Transverse colon (tissue), 4 donors: Measurements from ENCODE around the gene RNF44. TPM values are rescaled to one million over a fixed set of nuclear protein-coding genes. Genes with fewer than 3 reads are reported as not detected.

ENCODE experiments used
- DNase-seq: peaks from one replicate; pipeline ENCODE4 v3.0.0-alpha.2; 2019
- H3K27ac ChIP-seq, 4 donors: fragments of 200-600 bp; sonication (generic); 2 replicates each; pipeline ENCODE4 v1.5.1; 2016 to 2018; ENCODE audit warnings: inconsistent platforms in 4 of 4
- H3K27me3 ChIP-seq: fragments of 200-600 bp; sonication (generic); 2 replicates; pipeline ENCODE4 v1.5.1; 2017; ENCODE audit warnings: inconsistent platforms
- H3K36me3 ChIP-seq, 4 donors: fragments of 200-600 bp; sonication (generic); 2 replicates each; pipeline ENCODE4 v1.5.1; 2017 to 2019; ENCODE audit warnings: inconsistent platforms in 4 of 4
- H3K4me1 ChIP-seq, 4 donors: fragments of 200-600 bp; sonication (generic); 2 replicates each; pipeline ENCODE4 v1.5.1; 2017 to 2020; ENCODE audit warnings: inconsistent platforms in 4 of 4
- H3K4me3 ChIP-seq, 4 donors: fragments of 200-600 bp; sonication (generic); 1 replicate in 1 of 4; 2 replicates in 3 of 4; pipeline versions ENCODE4 v1.5.1 to v1.6.1; 2017 to 2019; ENCODE audit warnings: inconsistent platforms in 4 of 4
- H3K9me3 ChIP-seq, 2 donors: fragments of 200-600 bp; sonication (generic); 2 replicates each; pipeline ENCODE4 v1.5.1; 2017 to 2019; ENCODE audit warnings: inconsistent platforms in 2 of 2
- EP300 ChIP-seq: sonication (generic); formaldehyde crosslinking; IDR thresholded peaks from one replicate; pipeline ENCODE4 v1.6.1; 2017; ENCODE audit warnings: antibody characterized with exemption, low read depth
- POLR2A ChIP-seq: fragments of 450-650 bp; IDR thresholded peaks from one replicate; pipeline ENCODE4 v1.6.1; 2016; ENCODE audit warnings: antibody characterized with exemption, mild to moderate bottlenecking, moderate library complexity
- POLR2AphosphoS5 ChIP-seq, 3 donors: sonication (generic); formaldehyde crosslinking; IDR thresholded peaks; one replicate each; pipeline ENCODE4 v1.6.1; 2016; ENCODE audit warnings: antibody characterized with exemption in 3 of 3
- WGBS, 2 donors: methylation state at CpG; one replicate each; pipeline ENCODE4 v1.1.5; 2018; ENCODE audit warnings: low coverage in 1 of 2; 5-methylcytosine and 5-hydroxymethylcytosine counted together
- in situ Hi-C, 4 donors: fragments of 200-750 bp; cut with MboI; loops; one replicate each; pipeline versions ENCODE4 v1.15.0 to v1.15.1; 2017; ENCODE audit warnings: low sequenced_read_pairs in 3 of 4, low pct_ligation_motif_present in 1 of 4, low pct_unique_long_range_greater_than_20kb in 1 of 4
- intact Hi-C: fragments of 100-400 bp; cut with DNase I; formaldehyde crosslinking; loops from one replicate; pipeline ENCODE4 v1.15.1; 2023; ENCODE audit warnings: low total_unique reads
- total RNA-seq, 4 donors: library from RNA; depleted of rRNA; stranded (reverse); fragments of >200 nt; gene quantifications; one replicate each; pipeline ENCODE4 v1.1.0, GENCODE V29; 2016
- TF ChIP-seq, protein P1 (sequence below), 5 experiments: fragments of 200-600 bp in 3 of 5; fragments of 450-650 bp in 2 of 5; sonication (generic) in 3 of 5; IDR thresholded peaks; 1 replicate in 2 of 5; 2 replicates in 3 of 5; pipeline ENCODE4 v1.5.1; 2016 to 2017; ENCODE audit warnings: antibody characterized with exemption in 5 of 5, inconsistent platforms in 3 of 5, mild to moderate bottlenecking in 2 of 5, moderate library complexity in 1 of 5

RNF44 gene
- total RNA-seq, 4 donors from 2014 or later, result 43.8 to 65.6 (median 54.8) TPM

DNA sequence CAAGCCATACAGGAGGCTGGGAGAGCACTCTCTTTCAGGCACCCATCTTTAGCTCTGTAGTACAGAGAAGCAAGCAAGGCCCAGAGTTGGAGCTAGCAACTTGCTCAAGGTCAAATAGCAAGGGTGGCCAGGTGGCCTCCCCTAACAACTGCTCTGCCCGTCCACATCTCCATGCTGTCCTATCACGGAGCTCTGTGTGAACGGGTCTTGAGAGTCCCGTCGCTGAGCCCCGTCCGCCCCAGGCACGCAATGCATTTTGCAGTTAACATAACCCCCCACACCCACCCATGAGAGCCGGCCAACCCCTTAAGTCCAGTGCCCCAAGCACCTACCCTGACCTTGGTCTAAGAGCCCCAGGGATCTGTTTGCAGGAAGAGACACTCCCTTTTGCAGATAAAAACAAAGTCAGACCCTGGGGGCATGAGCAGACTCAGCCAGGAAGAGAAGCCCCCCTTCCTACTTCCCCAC is 1.5 kb downstream of the RNF44 start:
- intact Hi-C loops, result no loop called here

GRCh38 chr5:176535101-176535663 is 2.0 kb downstream of the RNF44 start:
- Histone ChIP-seq H3K36me3 (peaks cover 0 to 6% (median 0%) of the 10 kb centered on the region in 4 donors), H3K4me1 (peaks cover 34 to 60% (median 42%) of the 10 kb centered on the region in 4 donors), H3K9me3 (no peaks in the 10 kb centered on the region), H3K27ac (peak overlapping the region; percentile 89 to 99 (median 98)), H3K27me3 (no peaks in the 10 kb centered on the region), H3K4me3 (peak overlapping the region; percentile 45 to 93 (median 90))
- TF ChIP-seq POLR2A (peak; percentile 93), POLR2AphosphoS5 (IDR thresholded peaks at IDR 0.05) (peak; percentile 69 to 96 (median 86)), EP300 (no peak)
- TF ChIP-seq, protein P1, sequence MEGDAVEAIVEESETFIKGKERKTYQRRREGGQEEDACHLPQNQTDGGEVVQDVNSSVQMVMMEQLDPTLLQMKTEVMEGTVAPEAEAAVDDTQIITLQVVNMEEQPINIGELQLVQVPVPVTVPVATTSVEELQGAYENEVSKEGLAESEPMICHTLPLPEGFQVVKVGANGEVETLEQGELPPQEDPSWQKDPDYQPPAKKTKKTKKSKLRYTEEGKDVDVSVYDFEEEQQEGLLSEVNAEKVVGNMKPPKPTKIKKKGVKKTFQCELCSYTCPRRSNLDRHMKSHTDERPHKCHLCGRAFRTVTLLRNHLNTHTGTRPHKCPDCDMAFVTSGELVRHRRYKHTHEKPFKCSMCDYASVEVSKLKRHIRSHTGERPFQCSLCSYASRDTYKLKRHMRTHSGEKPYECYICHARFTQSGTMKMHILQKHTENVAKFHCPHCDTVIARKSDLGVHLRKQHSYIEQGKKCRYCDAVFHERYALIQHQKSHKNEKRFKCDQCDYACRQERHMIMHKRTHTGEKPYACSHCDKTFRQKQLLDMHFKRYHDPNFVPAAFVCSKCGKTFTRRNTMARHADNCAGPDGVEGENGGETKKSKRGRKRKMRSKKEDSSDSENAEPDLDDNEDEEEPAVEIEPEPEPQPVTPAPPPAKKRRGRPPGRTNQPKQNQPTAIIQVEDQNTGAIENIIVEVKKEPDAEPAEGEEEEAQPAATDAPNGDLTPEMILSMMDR (IDR thresholded peaks at IDR 0.05), result no peak
- WGBS, 2 donors, result 23% methylated on average over 11 of the region's 11 CpGs; no CpG with 5 or more reads in 1 of the 2 donors
- peak; percentile 73 for DNase-seq
- intact Hi-C loops (no loop called here), in situ Hi-C loops (loop anchor here in 1 of 4 donors (5.0 kb wide), 1 partner anchor 88 kb away; the partner anchor contains the start of gene FAF2)

More for the DNA sequence above, 1.5 kb downstream of the RNF44 start:
- DNase-seq, result no peak
- Histone ChIP-seq H3K4me1 (peaks cover 34 to 59% (median 42%) of the 10 kb centered on the region in 4 donors), H3K27me3 (no peaks in the 10 kb centered on the region), H3K4me3 (peak overlapping the region; percentile 45 to 93 (median 90)), H3K36me3 (peaks cover 0 to 6% (median 0%) of the 10 kb centered on the region in 4 donors), H3K27ac (peak overlapping the region; percentile 89 to 99 (median 98)), H3K9me3 (no peaks in the 10 kb centered on the region)
- in situ Hi-C loops, result loop anchor here in 1 of 4 donors (5.0 kb wide), 1 partner anchor 88 kb away; the partner anchor contains the start of gene FAF2
- WGBS, 2 donors, result 1% methylated on average over 9 of the region's 9 CpGs; no CpG with 5 or more reads in 1 of the 2 donors
- TF ChIP-seq POLR2AphosphoS5 (IDR thresholded peaks at IDR 0.05) (no peak), EP300 (no peak), POLR2A (no peak)
- TF ChIP-seq, protein P1 (IDR thresholded peaks at IDR 0.05), result no peak

DNA sequence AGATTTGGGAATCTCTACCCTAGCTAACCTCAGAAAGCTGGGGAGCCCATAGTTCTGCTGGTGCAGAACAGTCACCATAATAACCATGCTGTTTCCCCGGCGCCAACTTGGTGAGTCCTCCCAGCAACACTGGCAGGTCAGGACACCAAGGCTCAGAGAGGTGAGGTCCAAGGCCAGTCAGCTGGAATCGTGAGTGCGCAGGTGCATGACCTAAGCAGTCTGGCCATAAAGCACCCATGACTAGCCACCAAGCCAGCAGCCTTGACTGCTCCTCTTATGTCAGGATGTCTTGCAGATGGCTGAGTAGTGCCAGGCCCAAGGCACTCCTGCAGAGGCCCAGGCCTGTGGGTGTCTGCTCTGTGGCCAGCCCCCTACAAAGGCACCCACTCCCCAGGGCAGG is 2.6 kb downstream of the RNF44 start:
- intact Hi-C loops (no loop called here), in situ Hi-C loops (loop anchor here in 1 of 4 donors (5.0 kb wide), 1 partner anchor 87 kb away; the partner anchor contains the start of gene FAF2)
- H3K4me3 ChIP-seq, result peak overlapping the region in 2 of 4 donors; percentile 91 to 93
- H3K27ac ChIP-seq, result peak overlapping the region; percentile 89 to 99 (median 98)
- 41% methylated on average over 4 of the region's 4 CpGs; no CpG with 5 or more reads in 1 of the 2 donors for WGBS, 2 donors
- TF ChIP-seq, protein P1 (IDR thresholded peaks at IDR 0.05), result no peak
- TF ChIP-seq EP300 (no peak), POLR2A (no peak), POLR2AphosphoS5 (IDR thresholded peaks at IDR 0.05) (no peak)
- peaks cover 0 to 8% (median 1%) of the 10 kb centered on the region in 4 donors for H3K36me3 ChIP-seq
- peaks cover 34 to 60% (median 42%) of the 10 kb centered on the region in 4 donors for H3K4me1 ChIP-seq
- DNase-seq, result peak; percentile 56
- no peaks in the 10 kb centered on the region for H3K27me3 ChIP-seq
- H3K9me3 ChIP-seq, result no peaks in the 10 kb centered on the region

- WGBS, 2 donors, result 4 to 15% methylated on average over 4 to 10 of the region's 10 CpGs
- no peaks in the 10 kb centered on the region for H3K9me3 ChIP-seq
- peak; percentile 47 for DNase-seq
- in situ Hi-C loops (no loop called here), intact Hi-C loops (no loop called here)
- peaks cover 34 to 60% (median 42%) of the 10 kb centered on the region in 4 donors for H3K4me1 ChIP-seq
- peak overlapping the region in 2 of 4 donors; percentile 91 to 93 for H3K4me3 ChIP-seq
- no peak for TF ChIP-seq EP300
- TF ChIP-seq, protein P1 (IDR thresholded peaks at IDR 0.05), result peak in 1 of 5 experiments; percentile 19
- TF ChIP-seq POLR2A, result peak; percentile 10
- TF ChIP-seq POLR2AphosphoS5 (IDR thresholded peaks at IDR 0.05), result no peak
- H3K27me3 ChIP-seq, result no peaks in the 10 kb centered on the region
- peak overlapping the region; percentile 89 to 99 (median 98) for H3K27ac ChIP-seq
- H3K36me3 ChIP-seq, result peaks cover 0 to 14% (median 4%) of the 10 kb centered on the region in 4 donors
Observed at GRCh38 chr5:176533894-176534611, 3.1 kb downstream of the RNF44 start.
